HG03103 (cell line): ENCODE data around the gene ZNF641.
A peak's percentile ranks its signal among the peaks of the same experiment; 100 is the strongest.

Experiments used
- ATAC-seq: cut with Tn5 transposase; IDR thresholded peaks from one replicate; pipeline ENCODE4 v1.9.1; 2021; ENCODE audit warnings: low read depth; ENCODE audit not compliant: unreplicated experiment

Gene ZNF641

DNA sequence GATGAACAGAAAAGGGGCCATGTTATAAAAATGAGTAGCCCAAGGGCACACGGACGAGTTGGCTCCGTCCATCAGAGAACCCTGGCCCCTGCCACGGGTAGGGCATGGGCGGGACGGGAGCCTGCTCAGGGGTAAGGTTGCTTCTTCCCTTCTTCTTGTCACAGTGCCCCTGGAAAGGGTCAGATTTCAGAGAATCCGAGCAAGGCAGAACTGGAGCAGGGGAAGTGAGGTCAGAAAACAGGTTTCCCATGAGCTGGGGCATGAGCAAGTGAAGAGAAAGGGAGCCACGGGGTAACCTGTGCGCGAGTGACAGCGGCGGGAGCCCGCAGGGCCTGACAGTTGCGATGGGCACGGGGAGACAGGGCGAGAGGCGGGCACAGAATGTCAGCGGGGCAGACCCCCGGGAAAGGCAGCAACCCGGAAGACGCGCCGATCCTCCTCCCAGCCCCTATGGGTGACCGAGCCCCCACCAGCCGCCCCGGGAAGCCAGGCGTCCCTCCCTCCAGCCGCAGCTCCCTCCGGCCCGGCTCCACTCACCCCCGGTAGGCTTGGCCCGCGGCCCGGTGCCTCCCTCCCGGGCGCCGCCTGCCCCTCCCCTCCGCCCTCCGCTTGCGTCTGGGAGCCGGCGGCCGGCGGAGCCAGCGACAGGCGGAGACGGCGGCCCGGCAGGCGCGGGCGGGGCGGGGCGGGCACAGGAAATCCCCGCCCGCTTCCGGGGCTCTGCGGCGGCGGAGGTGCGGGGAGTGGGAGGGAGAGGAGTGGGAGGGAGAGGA, at the start of gene ZNF641:
Gene ZNF641 (minus strand): TSS at position 671 of the 773 bp plus-strand sequence. CDS start 2,829 bp downstream, outside the sequence.
- peak; percentile 76 for ATAC-seq

DNA sequence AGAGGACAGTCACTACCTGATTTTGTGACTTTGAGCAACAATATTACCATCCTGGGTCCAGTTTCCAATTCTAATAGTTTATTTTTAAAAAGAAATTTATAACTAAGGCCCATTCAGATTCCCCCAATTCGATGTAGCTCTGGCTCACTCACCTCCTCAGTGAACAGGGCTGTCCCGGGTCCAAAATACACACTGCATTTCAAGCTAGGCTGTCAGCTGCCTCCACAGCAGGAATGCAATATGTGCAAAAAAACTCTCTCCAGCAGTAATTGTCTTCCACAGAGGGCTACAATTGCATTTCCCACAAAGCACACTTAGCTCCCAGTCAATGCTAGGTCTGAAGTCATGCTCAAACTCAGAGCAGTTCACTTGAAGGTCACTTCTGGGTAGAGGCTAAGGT, 39.3 kb upstream of the ZNF641 start:
- no peak for ATAC-seq

DNA sequence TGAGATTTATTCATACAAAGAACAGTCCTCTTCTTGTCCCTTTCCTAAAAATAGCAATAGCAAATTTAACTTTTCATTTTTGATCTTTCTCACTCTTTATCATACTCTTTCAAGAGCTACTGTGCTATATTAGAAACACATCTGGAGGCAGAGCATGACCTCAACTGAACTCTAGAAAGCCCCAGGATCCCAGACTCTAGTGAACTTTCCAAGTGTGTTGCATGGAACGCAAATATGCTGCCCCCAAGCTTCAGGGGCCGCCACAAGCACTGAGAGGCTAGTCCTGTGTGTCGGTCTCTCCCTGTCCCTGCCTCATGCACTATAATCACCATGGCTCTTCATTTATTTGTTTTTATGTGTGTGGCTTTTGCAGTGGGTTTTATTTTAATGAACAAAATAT, 38.7 kb upstream of the ZNF641 start:
- no peak for ATAC-seq

DNA sequence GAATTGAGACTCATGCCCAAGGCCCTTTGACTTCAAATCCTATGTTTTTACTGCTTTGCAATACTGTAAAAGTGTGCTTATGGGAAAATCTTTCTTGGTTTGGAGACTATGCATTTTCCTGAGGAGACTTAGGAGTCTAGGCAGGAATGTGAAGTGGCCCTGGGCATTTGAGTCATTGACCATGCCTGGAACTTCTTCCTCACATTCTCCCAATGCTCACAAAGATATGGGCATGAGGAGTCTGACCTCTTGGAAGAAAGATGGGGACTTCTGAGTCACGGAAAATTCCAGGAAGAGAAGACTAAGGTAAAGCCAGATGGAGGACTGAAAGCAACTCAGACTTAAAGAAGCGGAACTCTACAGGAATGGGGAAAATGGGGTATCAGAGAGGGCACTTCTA, 38.2 kb upstream of the ZNF641 start:
- no peak for ATAC-seq

DNA sequence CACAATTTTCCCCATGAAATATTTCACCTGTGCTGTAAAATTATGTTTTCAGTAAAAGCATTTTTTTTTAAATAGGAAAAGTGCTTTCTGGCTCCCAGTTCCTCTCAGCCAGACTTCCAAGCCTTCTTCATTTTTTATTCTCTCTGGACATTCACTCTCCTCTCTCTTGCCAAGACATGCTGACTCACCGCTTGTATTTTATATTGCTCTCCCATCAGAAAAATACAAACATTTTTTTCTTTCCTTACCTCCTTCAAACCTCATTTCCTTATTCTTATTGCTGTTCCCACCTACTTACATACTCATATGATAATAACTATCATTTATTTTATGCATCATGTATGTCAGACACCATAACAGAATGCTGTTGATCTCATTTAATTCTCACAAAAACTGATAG, 37.7 kb upstream of the ZNF641 start:
- ATAC-seq: no peak

DNA sequence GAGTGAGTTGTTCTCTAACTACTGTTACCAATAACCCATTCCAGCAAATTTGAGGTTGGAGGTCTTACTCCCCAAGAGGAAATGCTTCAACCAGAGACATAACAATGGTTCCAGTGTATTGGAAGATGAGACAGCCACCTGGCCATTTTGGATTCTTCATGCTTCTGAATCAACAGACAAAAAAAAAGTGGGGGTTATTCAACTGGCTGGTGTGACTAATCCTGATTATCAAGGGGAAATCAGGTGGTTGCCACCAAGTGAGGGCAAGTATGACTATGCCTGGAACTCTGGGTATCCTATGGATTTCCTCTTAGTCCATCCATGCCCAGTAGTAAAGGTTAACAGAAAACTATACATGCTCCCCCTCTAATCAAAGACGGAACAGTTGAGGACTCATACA, 29.9 kb upstream of the ZNF641 start:
- no peak for ATAC-seq

DNA sequence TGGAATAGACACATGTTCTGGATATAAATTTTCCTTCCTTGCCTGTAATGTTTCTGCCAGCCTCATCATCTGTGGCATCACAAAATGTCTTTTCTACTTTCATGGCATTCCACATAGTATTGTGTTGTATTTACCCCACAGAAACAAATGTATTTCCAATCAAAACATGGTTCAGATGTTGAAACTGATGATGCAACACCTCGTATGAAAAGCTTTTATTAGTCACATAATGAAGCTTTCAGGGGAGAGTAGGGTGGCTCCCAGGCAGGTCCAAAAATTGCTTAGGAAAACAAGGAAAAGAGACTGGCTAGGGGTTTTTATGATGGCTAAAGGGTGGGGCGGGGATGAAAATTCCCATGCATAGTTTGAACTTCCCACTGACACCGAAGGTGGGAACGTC, 29.1 kb upstream of the ZNF641 start:
- ATAC-seq: no peak

DNA sequence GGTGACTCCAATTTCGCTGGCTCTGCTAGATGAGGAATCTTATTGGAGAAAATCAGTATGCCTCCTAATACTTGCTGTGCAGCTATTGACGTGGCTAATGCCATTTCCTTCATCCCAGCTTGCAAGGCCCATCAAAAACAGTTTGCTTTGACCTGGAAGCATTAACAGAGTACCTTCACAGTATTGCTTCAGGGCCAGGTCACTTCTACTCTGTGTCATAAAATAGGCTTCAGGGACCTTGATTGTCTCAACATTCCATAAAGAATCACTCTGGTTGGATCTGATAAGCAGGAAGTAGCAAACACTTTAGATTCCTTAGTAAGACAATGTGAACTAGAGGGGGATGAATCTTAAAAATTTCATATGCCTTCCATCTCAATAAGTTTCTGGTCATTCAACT, 26.9 kb upstream of the ZNF641 start:
- no peak for ATAC-seq

DNA sequence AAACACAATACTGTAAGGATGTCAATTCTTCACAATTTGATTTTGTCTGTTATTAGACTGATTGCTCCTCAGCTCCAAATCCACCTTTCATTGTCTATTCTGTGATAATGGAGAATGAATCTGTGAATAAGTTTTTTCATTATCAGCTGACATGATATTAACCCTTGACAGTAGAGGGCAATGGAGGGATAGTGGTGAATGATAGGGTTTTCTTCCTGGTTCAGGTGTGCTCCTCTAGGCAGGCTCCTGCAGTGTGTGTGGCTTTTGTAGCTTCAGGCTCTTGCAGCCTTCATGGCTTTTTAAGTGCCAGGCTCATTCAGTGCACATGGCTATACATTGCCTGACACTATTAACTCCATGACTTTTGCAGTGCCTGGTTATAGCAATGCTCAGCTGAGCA, 23.4 kb upstream of the ZNF641 start:
- ATAC-seq: no peak

DNA sequence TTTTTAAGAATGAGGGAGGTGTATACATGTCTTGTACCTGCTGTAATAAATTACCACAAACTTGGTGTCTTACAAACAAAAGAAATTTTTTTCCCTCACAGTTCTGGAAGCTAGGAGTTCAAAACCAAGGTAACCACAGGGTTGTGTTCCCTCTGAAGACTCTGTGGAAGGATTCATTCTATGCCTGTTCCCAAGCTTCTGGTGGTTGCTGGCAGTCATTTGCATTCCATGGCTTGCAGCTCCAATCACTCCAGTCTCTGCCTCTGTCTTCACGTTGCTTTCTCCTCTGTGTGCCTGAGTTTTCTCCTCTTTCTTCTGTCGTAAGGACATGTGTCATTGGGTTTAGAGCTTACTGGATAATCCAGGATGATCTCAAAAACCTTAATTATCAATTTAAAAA, 15.4 kb upstream of the ZNF641 start:
- ATAC-seq: no peak

DNA sequence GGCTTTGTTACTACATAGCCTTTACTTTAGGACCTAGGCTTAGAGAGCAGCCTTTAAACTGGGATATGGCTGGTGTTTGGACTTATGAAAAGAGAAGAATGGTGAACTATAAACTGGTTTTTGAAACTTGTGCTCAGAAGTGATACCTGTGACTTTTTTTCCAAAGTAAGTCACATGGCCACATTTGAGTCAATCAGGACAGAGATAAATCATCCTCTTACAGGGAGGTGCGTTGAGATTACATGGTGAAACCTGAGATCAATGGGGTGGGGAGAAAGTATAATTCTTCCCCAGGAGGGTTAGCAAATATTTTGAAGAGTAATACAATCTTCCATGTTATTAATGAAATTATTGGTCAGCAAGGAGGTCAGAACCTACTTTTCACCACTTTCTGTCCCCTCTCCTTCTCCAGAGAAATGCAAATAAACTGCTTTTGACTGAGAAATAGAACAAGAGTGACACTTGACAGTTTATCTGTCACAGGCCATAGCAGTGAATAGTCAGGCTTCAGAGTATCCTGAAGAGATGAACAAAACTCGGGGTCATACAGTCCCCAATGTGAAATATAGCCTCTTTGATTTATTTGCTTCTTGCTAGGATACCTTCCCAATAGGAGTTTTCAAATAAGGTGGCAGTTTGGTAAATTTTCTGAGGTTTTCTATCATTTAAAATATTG, 11.1 kb upstream of the ZNF641 start:
- ATAC-seq: no peak

DNA sequence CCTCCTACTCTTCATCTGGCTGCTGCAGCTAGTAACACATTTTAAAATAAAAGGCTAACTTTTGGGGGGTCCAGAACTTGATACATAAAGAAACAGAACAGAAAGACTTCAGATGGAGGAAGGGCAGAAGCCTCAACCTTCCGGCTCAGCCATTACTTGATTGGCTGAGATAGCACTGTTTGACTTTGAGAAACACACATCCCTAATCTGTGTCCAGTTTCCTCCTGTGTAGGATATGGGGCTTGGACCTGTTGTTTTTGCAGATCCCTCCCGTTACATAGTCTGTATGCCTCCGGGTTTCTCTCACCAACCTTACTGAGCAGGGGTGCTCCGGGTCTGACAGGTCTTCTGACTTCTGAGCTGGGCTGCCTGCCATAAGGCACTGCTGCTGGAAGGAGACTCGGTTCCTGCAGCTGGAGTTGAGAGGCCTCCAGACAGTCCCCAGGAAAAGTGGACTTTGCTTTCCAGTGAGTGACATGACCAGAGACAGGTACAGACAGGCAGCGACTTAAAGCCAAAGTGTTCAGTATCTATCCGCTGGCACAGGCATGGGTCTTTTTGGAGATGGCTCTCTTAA, 8.3 kb upstream of the ZNF641 start:
- no peak for ATAC-seq

DNA sequence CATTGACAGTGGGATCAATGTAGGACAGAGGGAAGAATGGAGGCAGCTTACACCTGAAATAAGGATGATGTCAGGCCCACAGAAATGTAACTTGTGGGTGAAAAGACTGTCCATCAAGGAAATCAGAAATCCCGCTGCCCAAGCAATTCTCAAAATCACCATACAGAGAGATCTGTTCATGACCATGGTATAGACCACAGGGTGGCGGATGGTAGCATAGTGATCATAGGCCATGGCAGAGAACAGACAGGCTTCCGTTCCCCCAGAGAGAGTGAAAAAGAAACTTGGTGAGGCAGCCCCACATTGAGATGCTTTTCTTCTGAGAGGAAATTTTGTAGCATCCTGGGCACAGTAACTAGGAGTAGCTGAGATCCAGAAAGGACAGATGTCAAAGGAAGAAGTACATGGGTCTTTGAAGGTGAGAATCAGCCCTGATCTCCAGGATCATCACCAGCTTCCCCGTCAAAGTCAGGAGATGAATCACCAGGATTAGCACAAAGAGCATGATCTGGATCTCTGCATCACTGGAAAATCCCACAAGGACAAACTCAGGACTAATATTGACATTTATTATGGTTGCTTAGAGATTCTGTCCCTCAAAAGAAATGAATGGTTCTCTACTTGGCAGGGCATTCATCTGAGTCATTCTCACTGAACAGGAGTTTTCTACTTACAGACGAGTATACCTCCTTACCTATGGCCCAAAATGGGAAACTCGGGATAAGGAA, 5.5 kb upstream of the ZNF641 start:
- ATAC-seq: no peak

DNA sequence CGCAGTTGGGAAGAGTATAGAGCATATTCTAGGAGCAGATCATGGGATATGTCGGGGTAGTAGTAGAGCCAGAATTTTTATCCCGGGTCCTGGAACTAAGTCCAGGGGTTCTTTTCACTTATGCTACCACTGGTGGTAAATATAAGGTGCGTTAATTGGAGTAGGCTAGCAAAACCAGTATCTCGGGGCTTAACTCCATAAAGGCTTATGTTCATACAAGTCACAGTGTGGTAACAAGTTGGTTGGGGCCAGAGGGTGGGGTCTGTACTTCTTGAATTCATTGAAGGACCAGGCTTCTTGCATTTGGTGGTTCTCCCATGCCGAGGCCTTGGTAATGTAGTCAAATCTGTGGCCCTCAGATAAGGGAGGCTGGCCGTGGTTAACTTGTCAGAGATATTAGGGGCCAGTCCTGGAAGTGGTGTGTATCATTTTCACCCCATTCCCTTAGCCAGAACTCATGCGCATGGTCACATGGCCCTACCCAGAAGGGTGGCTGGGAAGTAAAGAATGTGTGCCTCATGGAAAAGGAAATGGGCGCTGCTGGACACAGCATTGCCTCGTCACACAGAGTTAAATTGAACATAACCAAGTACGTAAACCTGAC, 1.5 kb upstream of the ZNF641 start:
- ATAC-seq: no peak

DNA sequence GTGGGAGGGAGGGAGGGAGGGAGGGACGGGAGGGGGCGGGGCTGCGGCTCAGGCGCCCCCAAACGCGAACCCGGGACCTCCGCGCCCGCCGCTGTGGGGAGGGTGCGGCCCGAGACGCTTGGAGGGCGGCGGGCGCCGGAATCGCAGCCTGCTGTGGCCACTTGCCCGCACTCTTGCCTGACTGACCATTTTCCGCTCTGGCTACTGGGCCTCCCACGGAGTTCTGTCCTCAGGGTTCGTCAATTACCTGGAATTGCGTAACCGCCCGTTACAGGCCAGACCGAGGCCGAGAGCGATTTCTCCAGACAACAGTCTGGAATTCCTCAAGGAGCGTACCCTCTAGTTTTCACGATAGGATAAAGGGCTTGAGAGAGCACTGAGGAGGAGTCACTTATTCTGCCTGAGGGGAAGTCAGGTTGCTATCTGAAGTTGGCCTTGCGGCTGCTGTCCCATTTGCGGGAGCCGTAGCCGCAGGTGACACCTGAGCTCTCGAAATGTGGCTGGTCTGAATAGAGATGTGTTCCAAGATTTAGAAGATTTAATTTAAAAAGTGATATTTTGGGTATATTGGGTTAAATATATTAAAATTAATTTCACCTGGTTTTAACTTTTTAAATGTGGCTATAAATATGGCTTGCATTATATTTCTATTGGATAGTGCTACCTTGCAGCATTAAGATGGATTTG, 446 bp upstream of the ZNF641 start:
- ATAC-seq: peak; percentile 42

DNA sequence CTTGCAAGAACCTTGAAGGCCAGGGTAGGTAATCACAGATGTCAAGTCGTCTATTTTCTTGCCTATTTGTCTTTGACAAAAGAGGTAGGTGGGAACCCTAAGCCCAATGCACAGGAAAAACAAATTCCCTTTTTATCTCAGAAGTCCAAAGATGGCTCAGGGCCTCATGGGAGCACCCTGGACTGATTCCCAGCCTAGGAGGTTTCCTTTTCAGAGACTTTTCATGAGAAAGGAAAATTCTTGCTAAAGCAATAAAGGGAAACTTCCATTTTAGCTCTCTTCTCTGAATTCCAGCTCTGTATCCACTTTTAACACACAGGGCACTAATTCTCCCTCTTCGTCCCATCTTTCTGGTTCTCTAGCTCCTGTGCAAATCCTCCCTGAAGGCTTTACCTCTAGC, 1.2 kb downstream of the ZNF641 start:
- no peak for ATAC-seq

DNA sequence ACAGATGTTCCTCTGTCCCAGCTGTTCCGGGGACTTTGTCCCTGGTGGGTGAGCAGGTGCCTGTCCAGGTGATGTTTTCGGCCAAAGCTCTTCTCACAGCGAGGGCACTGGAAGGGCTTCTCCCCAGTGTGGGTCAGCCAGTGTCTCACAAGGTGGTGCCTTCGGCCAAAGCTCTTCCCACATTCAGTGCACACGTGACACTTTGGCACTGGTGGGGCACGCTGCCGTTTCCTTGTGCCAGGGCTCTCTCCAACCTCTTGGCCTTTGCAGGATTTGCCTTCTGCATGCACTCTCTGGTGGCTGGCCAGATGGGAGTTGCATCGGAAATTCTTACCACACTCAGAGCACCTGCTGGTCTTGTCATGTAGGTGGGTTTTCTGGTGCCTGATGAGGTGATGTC, 7.7 kb downstream of the ZNF641 start:
- no peak for ATAC-seq

DNA sequence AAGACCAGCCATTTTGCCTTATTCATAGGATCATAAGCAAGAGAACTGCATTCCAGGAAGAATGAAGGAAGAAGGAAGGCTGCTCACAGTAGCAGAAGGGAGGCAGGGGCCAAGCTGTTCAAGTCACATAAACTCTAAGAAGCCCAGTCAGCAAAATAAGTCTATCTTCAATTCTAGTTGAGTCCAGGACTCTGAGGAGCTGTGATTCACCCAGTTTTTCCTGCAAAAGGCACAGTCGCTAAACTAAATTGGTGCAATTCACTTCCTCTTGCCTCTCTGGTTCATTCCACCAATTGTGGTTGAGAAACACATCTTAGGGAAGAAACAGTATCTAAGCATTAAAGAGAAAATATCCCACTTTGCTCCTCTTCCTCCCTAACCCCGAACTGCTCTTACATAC, 9.8 kb downstream of the ZNF641 start:
- ATAC-seq: no peak

DNA sequence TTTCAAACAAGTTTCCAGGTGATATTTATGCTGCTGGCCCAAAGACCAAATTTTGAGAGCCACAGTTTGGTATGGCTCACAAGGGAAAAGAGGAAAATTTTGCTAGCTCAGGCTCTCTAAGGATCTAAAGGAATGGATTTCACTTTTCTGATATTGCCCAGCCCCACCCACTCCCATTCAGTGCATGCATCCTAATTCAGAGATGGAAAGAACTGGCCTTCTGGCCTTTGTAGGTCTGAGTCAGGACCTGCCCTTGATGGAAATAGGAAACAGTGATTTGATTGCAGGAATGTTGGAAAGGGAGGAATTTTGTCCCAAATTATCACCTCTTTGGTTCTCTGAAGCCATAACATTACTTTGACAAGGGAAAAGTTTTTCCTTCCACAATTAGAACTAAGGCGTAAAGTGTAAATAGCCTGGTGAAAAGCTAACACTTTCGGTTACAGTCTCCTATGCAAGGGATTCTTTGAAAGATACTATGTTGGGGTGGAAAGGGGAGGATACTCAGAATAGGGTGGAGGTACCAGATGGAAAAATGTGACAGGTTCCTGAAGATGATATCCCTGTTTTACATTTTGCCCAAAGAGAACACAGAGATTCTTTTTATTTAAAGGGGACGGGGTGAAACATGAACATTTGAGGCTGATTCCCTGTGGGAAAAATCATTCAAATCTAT, 11.1 kb downstream of the ZNF641 start:
- no peak for ATAC-seq

DNA sequence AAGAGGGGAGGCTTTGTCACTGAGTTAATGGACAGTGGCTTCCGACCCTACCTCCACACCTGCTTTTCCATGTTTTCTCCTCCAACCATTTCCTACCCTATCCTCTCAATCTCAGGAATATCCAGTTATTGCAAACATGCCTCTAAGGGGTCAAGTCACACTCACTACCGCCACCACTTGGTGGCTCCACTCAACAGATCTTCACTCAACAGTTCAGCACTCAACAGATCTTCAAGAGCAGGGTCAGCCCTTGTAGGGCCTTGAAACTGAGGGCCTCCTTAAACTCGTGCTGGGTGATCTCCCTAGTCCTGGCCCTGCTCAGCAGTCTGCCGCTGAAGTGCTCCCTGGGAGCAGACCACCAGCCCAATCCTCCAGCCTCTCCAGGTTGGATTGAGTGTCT, 14.2 kb downstream of the ZNF641 start:
- no peak for ATAC-seq
